Activated CD4-positive, alpha-beta T cell treated with anti-CD3 and anti-CD28 coated beads, Interleukin-2, amount 50 U/mL, for 16 hours (primary cell): Measurements from ENCODE around the gene KIAA2012.
A peak's percentile ranks its signal among the peaks of the same experiment; 100 is the strongest.

Experiments
- DNase-seq: peaks from one replicate; pipeline ENCODE4 v3.0.0-alpha.2; 2020

The KIAA2012 gene

GRCh38 chr2:202072737-202073401 lies at the start of gene KIAA2012:
KIAA2012 (plus strand) TSS chr2:202073255; CDS start chr2:202073628, 373 bp downstream.
- DNase-seq = no peak

GRCh38 chr2:202023904-202024266 lies 49.2 kb upstream of the KIAA2012 start:
- DNase-seq = no peak

GRCh38 chr2:202024871-202025270 lies 48.2 kb upstream of the KIAA2012 start:
- no peak for DNase-seq

GRCh38 chr2:202025816-202026215 lies 47.2 kb upstream of the KIAA2012 start:
- DNase-seq = no peak

- DNase-seq = no peak
Measured at GRCh38 chr2:202026507-202026906, 46.5 kb upstream of the KIAA2012 start.

- no peak for DNase-seq
Measured at GRCh38 chr2:202030691-202031090, 42.4 kb upstream of the KIAA2012 start.

- no peak for DNase-seq
Measured at GRCh38 chr2:202031246-202031951, 41.7 kb upstream of the KIAA2012 start.

GRCh38 chr2:202032846-202033316 lies 40.2 kb upstream of the KIAA2012 start:
- DNase-seq = peak; percentile 10

GRCh38 chr2:202033317-202034248 lies 39.5 kb upstream of the KIAA2012 start, which contains the start of gene FZD7:
FZD7 (plus strand) TSS chr2:202033855; CDS start chr2:202034648, 793 bp downstream.
- DNase-seq = peak; percentile 90

GRCh38 chr2:202034249-202035088 lies 38.6 kb upstream of the KIAA2012 start:
- peak; percentile 14 for DNase-seq

- DNase-seq = peak; percentile 21
Measured at GRCh38 chr2:202035089-202035940, 37.7 kb upstream of the KIAA2012 start.

- no peak for DNase-seq
Measured at GRCh38 chr2:202035941-202036372, 37.1 kb upstream of the KIAA2012 start.

- no peak for DNase-seq
Measured at GRCh38 chr2:202036601-202037037, 36.4 kb upstream of the KIAA2012 start.

- DNase-seq = no peak
Measured at GRCh38 chr2:202037086-202037485, 36.0 kb upstream of the KIAA2012 start.

- DNase-seq = no peak
Measured at GRCh38 chr2:202038471-202039277, 34.4 kb upstream of the KIAA2012 start.

GRCh38 chr2:202039278-202040078 lies 33.6 kb upstream of the KIAA2012 start:
- DNase-seq = no peak

GRCh38 chr2:202040079-202040844 lies 32.8 kb upstream of the KIAA2012 start:
- no peak for DNase-seq

- DNase-seq = no peak
Measured at GRCh38 chr2:202042444-202042843, 30.6 kb upstream of the KIAA2012 start.
